Fibroblast of lung (primary cell): Measurements from ENCODE around the gene ANKRD62. TPM values are rescaled to one million over a fixed set of nuclear protein-coding genes. Genes with fewer than 3 reads are reported as not detected.
"Not testable (repeated sequence)": the region's sequence is repeated elsewhere in the genome, so short reads cannot be mapped to it uniquely, and the experiment has no call there.

ENCODE experiments used
- DNase-seq, 2 donors: peaks; one replicate each; pipeline versions ENCODE4 v3.0.0 to v3.0.0-alpha.2; 2010; ENCODE audit warnings: low read depth in 2 of 2
- H2AFZ ChIP-seq: 2 replicates; pipeline ENCODE4 v1.5.1; 2012; ENCODE audit warnings: low read length, control low read depth, inconsistent platforms
- H3K27ac ChIP-seq: 2 replicates; pipeline ENCODE4 v1.5.1; 2011; ENCODE audit warnings: low read length, control low read depth; ENCODE audit not compliant: insufficient read depth
- H3K27me3 ChIP-seq: 2 replicates; pipeline ENCODE4 v1.5.1; 2011; ENCODE audit warnings: mild to moderate bottlenecking, low read length; ENCODE audit not compliant: control insufficient read depth, insufficient read depth
- H3K36me3 ChIP-seq: 2 replicates; pipeline ENCODE4 v1.5.1; 2011; ENCODE audit warnings: low read length; ENCODE audit not compliant: control insufficient read depth, insufficient read depth
- H3K4me1 ChIP-seq: 2 replicates; pipeline ENCODE4 v1.5.1; 2011; ENCODE audit warnings: low read length; ENCODE audit not compliant: control insufficient read depth, insufficient read depth; ENCODE audit errors: extremely low read depth
- H3K4me2 ChIP-seq: 2 replicates; pipeline ENCODE4 v1.5.1; 2011; ENCODE audit warnings: low read length, control low read depth; ENCODE audit not compliant: insufficient read depth; ENCODE audit errors: extremely low read depth
- H3K4me3 ChIP-seq, 4 experiments: fragments of 200-600 bp in 1 of 4; sonication (generic) in 1 of 4; replicated peaks in 1 of 4; 2 replicates each; pipeline ENCODE4 v1.5.1; 2011 to 2016; ENCODE audit warnings: low read length in 4 of 4, low read depth in 3 of 4, mild to moderate bottlenecking in 3 of 4, control low read depth in 2 of 4, inconsistent platforms in 1 of 4, mixed read lengths in 1 of 4; ENCODE audit not compliant: insufficient read depth in 1 of 4; ENCODE audit errors: control extremely low read depth in 1 of 4
- H3K79me2 ChIP-seq: 2 replicates; pipeline ENCODE4 v1.5.1; 2012; ENCODE audit warnings: mild to moderate bottlenecking, low read length, inconsistent platforms; ENCODE audit not compliant: control insufficient read depth, insufficient read depth
- H3K9ac ChIP-seq: 2 replicates; pipeline ENCODE4 v1.5.1; 2011; ENCODE audit warnings: mild to moderate bottlenecking, low read length, control low read depth; ENCODE audit not compliant: insufficient read depth
- H3K9me3 ChIP-seq: 2 replicates; pipeline ENCODE4 v1.5.1; 2012; ENCODE audit warnings: low read depth, low read length; ENCODE audit not compliant: control insufficient read depth, insufficient read depth
- H4K20me1 ChIP-seq: 2 replicates; pipeline ENCODE4 v1.5.1; 2011; ENCODE audit warnings: low read length; ENCODE audit not compliant: control insufficient read depth, insufficient read depth; ENCODE audit errors: extremely low read depth
- EZH2 ChIP-seq: IDR thresholded peaks from 2 replicates; pipeline ENCODE4 v1.5.1; 2012; ENCODE audit warnings: low read length, control low read depth, mild to moderate bottlenecking; ENCODE audit errors: missing control alignments
- polyA plus RNA-seq, 2 donors: library from polyadenylated mRNA; depleted of rRNA in 1 of 2; stranded (reverse) in 1 of 2; unstranded in 1 of 2; fragments of >200 nt; gene quantifications; 2 replicates each; pipeline ENCODE4 v1.2.1, GENCODE V29; 2011 to 2012; ENCODE audit warnings: missing spikeins in 1 of 2
- total RNA-seq: library from RNA; depleted of rRNA; stranded (reverse); fragments of >200 nt; gene quantifications from 2 replicates; pipeline ENCODE4 v1.2.1, GENCODE V29; 2014
- TF ChIP-seq, protein P1 (sequence below), 2 donors: IDR thresholded peaks in 1 of 2; conservative IDR thresholded peaks in 1 of 2; 1 replicate in 1 of 2; 2 replicates in 1 of 2; pipeline ENCODE4 v1.5.1; 2011 to 2012; ENCODE audit warnings: low read length in 2 of 2, control low read depth in 1 of 2, inconsistent platforms in 1 of 2, low read depth in 1 of 2, mild to moderate bottlenecking in 1 of 2

The ANKRD62 gene
- total and polyA plus RNA-seq, 2 donors (not counting 1 experiment from before 2014, with no cell fraction given), result not detected

DNA sequence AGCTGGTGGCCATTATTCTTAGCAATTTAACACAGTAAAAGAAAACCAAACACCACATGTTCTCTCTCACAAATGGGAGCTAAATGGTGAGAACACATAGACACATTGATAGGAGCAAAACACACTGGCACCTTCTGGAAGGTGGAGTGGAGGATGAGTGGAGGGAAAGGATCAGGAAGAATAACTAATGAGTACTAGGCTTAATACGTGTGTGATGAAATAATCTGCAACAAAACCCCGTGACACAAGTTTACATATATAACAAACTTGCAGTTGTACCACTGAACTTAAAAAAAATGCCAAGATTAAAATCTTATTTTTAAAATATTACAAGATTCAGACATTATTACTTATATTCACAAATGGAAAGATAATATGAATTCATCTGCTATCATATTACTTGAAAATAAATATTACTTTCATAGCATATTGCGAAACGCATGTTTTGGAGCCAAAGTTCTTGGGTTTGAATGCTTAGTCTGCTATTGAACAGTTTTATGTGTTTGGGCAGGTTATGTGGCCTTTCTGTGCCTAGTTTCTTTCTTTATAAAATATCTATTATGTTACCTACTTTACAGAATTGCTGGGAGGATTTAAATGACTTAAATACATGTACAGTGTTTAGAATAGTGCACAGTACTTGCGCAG lies 20.5 kb downstream of the ANKRD62 start:
- Histone ChIP-seq H3K79me2 (no peaks in the 10 kb centered on the region), H3K4me2 (no peak overlapping the region), H3K9me3 (no peaks in the 10 kb centered on the region), H3K36me3 (no peaks in the 10 kb centered on the region), H3K4me3 (no peak overlapping the region), H3K27ac (no peak overlapping the region), H2AFZ (no peak overlapping the region), H3K9ac (no peak overlapping the region), H3K27me3 (no peaks in the 10 kb centered on the region), H4K20me1 (no peaks in the 10 kb centered on the region), H3K4me1 (no peaks in the 10 kb centered on the region)
- TF ChIP-seq, protein P1, sequence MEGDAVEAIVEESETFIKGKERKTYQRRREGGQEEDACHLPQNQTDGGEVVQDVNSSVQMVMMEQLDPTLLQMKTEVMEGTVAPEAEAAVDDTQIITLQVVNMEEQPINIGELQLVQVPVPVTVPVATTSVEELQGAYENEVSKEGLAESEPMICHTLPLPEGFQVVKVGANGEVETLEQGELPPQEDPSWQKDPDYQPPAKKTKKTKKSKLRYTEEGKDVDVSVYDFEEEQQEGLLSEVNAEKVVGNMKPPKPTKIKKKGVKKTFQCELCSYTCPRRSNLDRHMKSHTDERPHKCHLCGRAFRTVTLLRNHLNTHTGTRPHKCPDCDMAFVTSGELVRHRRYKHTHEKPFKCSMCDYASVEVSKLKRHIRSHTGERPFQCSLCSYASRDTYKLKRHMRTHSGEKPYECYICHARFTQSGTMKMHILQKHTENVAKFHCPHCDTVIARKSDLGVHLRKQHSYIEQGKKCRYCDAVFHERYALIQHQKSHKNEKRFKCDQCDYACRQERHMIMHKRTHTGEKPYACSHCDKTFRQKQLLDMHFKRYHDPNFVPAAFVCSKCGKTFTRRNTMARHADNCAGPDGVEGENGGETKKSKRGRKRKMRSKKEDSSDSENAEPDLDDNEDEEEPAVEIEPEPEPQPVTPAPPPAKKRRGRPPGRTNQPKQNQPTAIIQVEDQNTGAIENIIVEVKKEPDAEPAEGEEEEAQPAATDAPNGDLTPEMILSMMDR (conservative IDR thresholded peaks at IDR 0.05 in 1 of 2, IDR thresholded peaks at IDR 0.05 in 1 of 2; ENCODE audit: low read depth in 1 of 2, low read length in 2 of 2), result no peak
- no peak for TF ChIP-seq EZH2
- peak in 1 of 2 donors; percentile 42 for DNase-seq

DNA sequence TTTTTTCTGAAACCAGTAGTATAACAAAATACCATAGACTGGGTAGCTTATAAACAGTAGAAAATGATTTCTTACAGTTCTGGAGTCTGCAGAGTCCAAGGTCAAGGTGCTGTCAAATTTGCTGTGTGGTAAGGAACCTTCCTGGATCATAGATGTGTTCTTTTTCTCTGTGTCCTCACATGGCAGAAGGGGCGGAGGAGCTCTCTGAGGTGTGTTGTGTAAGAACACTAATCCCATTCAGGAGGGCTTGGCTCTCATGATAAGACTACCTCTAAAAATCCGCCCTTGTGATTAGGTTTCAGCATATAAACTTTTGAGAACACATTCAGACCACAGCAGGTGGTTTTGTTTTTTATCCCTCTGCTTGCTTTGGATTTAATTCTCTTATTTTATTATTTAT lies 25.7 kb downstream of the ANKRD62 start:
- no peak for TF ChIP-seq EZH2
- TF ChIP-seq, protein P1 (conservative IDR thresholded peaks at IDR 0.05 in 1 of 2, IDR thresholded peaks at IDR 0.05 in 1 of 2; ENCODE audit: low read depth in 1 of 2, low read length in 2 of 2), result no peak
- Histone ChIP-seq H3K79me2 (no peaks in the 10 kb centered on the region), H2AFZ (no peak overlapping the region), H3K27me3 (no peaks in the 10 kb centered on the region), H3K4me1 (no peaks in the 10 kb centered on the region), H3K27ac (no peak overlapping the region), H3K4me2 (no peak overlapping the region), H4K20me1 (no peaks in the 10 kb centered on the region), H3K4me3 (no peak overlapping the region), H3K9me3 (no peaks in the 10 kb centered on the region), H3K9ac (no peak overlapping the region), H3K36me3 (no peaks in the 10 kb centered on the region)
- no peak for DNase-seq

DNA sequence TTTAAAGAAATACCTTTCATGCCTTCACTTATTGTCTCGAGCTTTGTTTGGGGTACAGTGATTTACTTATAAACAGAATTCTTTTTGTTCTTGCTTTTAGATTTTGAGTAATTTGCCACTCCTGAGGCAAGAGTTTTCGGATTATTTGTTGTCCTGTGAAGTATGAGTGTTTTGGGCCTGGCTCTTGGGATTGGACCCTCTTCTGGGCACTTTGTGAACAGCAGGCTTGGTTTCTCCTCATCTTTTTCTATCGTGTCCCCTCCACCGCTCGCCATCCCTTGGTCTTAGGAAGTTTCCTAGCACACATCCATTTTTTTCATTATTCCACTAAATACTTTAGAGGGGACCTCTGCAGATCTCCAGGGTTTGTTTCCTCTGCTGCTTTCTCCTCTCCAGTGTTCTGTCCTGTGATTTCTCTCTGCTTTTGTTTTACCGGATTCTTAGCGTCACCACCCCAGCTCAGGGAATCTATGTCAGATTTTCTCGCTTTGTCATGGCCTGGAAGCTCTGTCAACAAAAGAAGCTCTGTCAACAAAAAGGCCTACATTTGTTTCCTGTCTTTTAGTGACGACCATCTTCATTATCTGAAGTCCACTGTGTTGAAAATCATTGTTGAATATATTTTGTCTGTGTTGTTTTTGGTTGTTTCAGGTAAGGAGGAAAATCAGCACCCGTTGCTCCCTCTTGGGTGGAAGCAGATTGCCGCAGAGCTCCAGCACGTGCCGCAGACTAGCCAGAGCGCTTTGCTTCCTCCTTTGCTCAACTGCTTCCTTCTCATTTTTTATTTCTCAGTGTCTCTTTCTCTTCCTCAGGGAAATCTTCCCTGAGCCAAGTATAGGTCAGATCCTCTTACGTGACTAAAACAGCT lies 27.8 kb downstream of the ANKRD62 start:
- H3K4me3 ChIP-seq, result no peak overlapping the region
- no peak overlapping the region for H3K27ac ChIP-seq
- no peaks in the 10 kb centered on the region for H3K79me2 ChIP-seq
- H3K27me3 ChIP-seq, result no peaks in the 10 kb centered on the region
- no peak overlapping the region for H3K4me2 ChIP-seq
- no peak for TF ChIP-seq EZH2
- TF ChIP-seq, protein P1 (conservative IDR thresholded peaks at IDR 0.05 in 1 of 2, IDR thresholded peaks at IDR 0.05 in 1 of 2; ENCODE audit: low read depth in 1 of 2, low read length in 2 of 2), result peak; percentile 34 to 40
- no peaks in the 10 kb centered on the region for H3K36me3 ChIP-seq
- DNase-seq, result peak in 1 of 2 donors; percentile 5
- no peak overlapping the region for H2AFZ ChIP-seq
- H4K20me1 ChIP-seq, result no peaks in the 10 kb centered on the region
- no peaks in the 10 kb centered on the region for H3K4me1 ChIP-seq
- no peak overlapping the region for H3K9ac ChIP-seq
- no peaks in the 10 kb centered on the region for H3K9me3 ChIP-seq

DNA sequence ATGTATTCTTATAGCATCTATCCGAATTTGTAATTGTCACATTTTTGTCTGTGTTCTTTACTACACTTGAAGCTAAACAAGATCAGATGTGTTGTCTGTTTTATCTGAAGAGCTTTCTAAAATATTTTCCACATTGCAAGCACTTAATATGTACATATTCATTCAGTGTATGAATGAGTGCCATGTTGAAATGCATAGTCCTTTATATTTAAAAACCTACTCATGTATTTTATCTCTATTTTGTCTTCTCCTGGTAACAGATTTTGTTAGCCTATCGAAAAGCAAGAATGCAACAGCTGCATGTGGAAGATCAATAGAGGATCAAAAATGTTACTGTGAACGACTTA lies 28.4 kb downstream of the ANKRD62 start:
- H3K9ac ChIP-seq, H3K79me2 ChIP-seq, H3K4me1 ChIP-seq, H3K4me3 ChIP-seq, H3K27me3 ChIP-seq, H3K36me3 ChIP-seq, H3K9me3 ChIP-seq, H3K4me2 ChIP-seq, H3K27ac ChIP-seq, H2AFZ ChIP-seq, H4K20me1 ChIP-seq, DNase-seq: not testable (repeated sequence)
